RKO (cell line): Measurements from ENCODE around the gene ATP6V0A4.
"Not testable (repeated sequence)": the region's sequence is repeated elsewhere in the genome, so short reads cannot be mapped to it uniquely, and the experiment has no call there.

ENCODE experiments used
- DNase-seq: peaks from one replicate; pipeline ENCODE4 v3.0.0-alpha.2; 2016; ENCODE audit warnings: low spot score

ATP6V0A4 gene

GRCh38 chr7:138802706-138803105 is 4.7 kb upstream of the ATP6V0A4 start:
- no peak for DNase-seq

- no peak for DNase-seq
These were observed 3.3 kb upstream of the ATP6V0A4 start for GRCh38 chr7:138801256-138801655.

GRCh38 chr7:138799336-138800000 is 1.5 kb upstream of the ATP6V0A4 start:
- no peak for DNase-seq

- DNase-seq: no peak
These were observed 840 bp upstream of the ATP6V0A4 start for GRCh38 chr7:138798836-138799235.

GRCh38 chr7:138797046-138797445 is 950 bp downstream of the ATP6V0A4 start:
- not testable (repeated sequence) for DNase-seq

GRCh38 chr7:138796038-138796615 is 1.9 kb downstream of the ATP6V0A4 start:
- no peak for DNase-seq

- no peak for DNase-seq
These were observed 12.2 kb downstream of the ATP6V0A4 start for GRCh38 chr7:138785587-138786437.

GRCh38 chr7:138784692-138785091 is 13.3 kb downstream of the ATP6V0A4 start:
- no peak for DNase-seq

- DNase-seq: no peak
These were observed 17.0 kb downstream of the ATP6V0A4 start for GRCh38 chr7:138781004-138781403.

- DNase-seq: no peak
These were observed 21.7 kb downstream of the ATP6V0A4 start for GRCh38 chr7:138776166-138776833.

- no peak for DNase-seq
These were observed 24.2 kb downstream of the ATP6V0A4 start for GRCh38 chr7:138773817-138774216.

- DNase-seq: no peak
These were observed 24.8 kb downstream of the ATP6V0A4 start for GRCh38 chr7:138773176-138773575.

- no peak for DNase-seq
These were observed 27.1 kb downstream of the ATP6V0A4 start for GRCh38 chr7:138770904-138771303.

GRCh38 chr7:138768241-138768640 is 29.8 kb downstream of the ATP6V0A4 start:
- no peak for DNase-seq

- peak; percentile 17 for DNase-seq
These were observed 41.3 kb downstream of the ATP6V0A4 start for GRCh38 chr7:138756591-138757242.

GRCh38 chr7:138755842-138756590 is 42.0 kb downstream of the ATP6V0A4 start:
- DNase-seq: no peak

- no peak for DNase-seq
These were observed 42.7 kb downstream of the ATP6V0A4 start for GRCh38 chr7:138755331-138755747.

GRCh38 chr7:138753610-138754009 is 44.4 kb downstream of the ATP6V0A4 start:
- no peak for DNase-seq

- DNase-seq: no peak
These were observed 44.9 kb downstream of the ATP6V0A4 start for GRCh38 chr7:138753150-138753518.

GRCh38 chr7:138752518-138753149 is 45.4 kb downstream of the ATP6V0A4 start:
- DNase-seq: peak; percentile 60
